Fibroblast of lung (primary cell): ENCODE data around the gene MILR1. TPM values are rescaled to one million over a fixed set of nuclear protein-coding genes. Genes with fewer than 3 reads are reported as not detected.

Experiments used
- DNase-seq, 2 donors: peaks; one replicate each; pipeline versions ENCODE4 v3.0.0 to v3.0.0-alpha.2; 2010; ENCODE audit warnings: low read depth in 2 of 2
- H2AFZ ChIP-seq: 2 replicates; pipeline ENCODE4 v1.5.1; 2012; ENCODE audit warnings: low read length, control low read depth, inconsistent platforms
- H3K27ac ChIP-seq: 2 replicates; pipeline ENCODE4 v1.5.1; 2011; ENCODE audit warnings: low read length, control low read depth; ENCODE audit not compliant: insufficient read depth
- H3K27me3 ChIP-seq: 2 replicates; pipeline ENCODE4 v1.5.1; 2011; ENCODE audit warnings: mild to moderate bottlenecking, low read length; ENCODE audit not compliant: control insufficient read depth, insufficient read depth
- H3K36me3 ChIP-seq: 2 replicates; pipeline ENCODE4 v1.5.1; 2011; ENCODE audit warnings: low read length; ENCODE audit not compliant: control insufficient read depth, insufficient read depth
- H3K4me1 ChIP-seq: 2 replicates; pipeline ENCODE4 v1.5.1; 2011; ENCODE audit warnings: low read length; ENCODE audit not compliant: control insufficient read depth, insufficient read depth; ENCODE audit errors: extremely low read depth
- H3K4me2 ChIP-seq: 2 replicates; pipeline ENCODE4 v1.5.1; 2011; ENCODE audit warnings: low read length, control low read depth; ENCODE audit not compliant: insufficient read depth; ENCODE audit errors: extremely low read depth
- H3K4me3 ChIP-seq, 4 experiments: fragments of 200-600 bp in 1 of 4; sonication (generic) in 1 of 4; replicated peaks in 1 of 4; 2 replicates each; pipeline ENCODE4 v1.5.1; 2011 to 2016; ENCODE audit warnings: low read length in 4 of 4, low read depth in 3 of 4, mild to moderate bottlenecking in 3 of 4, control low read depth in 2 of 4, inconsistent platforms in 1 of 4, mixed read lengths in 1 of 4; ENCODE audit not compliant: insufficient read depth in 1 of 4; ENCODE audit errors: control extremely low read depth in 1 of 4
- H3K79me2 ChIP-seq: 2 replicates; pipeline ENCODE4 v1.5.1; 2012; ENCODE audit warnings: mild to moderate bottlenecking, low read length, inconsistent platforms; ENCODE audit not compliant: control insufficient read depth, insufficient read depth
- H3K9ac ChIP-seq: 2 replicates; pipeline ENCODE4 v1.5.1; 2011; ENCODE audit warnings: mild to moderate bottlenecking, low read length, control low read depth; ENCODE audit not compliant: insufficient read depth
- H3K9me3 ChIP-seq: 2 replicates; pipeline ENCODE4 v1.5.1; 2012; ENCODE audit warnings: low read depth, low read length; ENCODE audit not compliant: control insufficient read depth, insufficient read depth
- H4K20me1 ChIP-seq: 2 replicates; pipeline ENCODE4 v1.5.1; 2011; ENCODE audit warnings: low read length; ENCODE audit not compliant: control insufficient read depth, insufficient read depth; ENCODE audit errors: extremely low read depth
- EZH2 ChIP-seq: IDR thresholded peaks from 2 replicates; pipeline ENCODE4 v1.5.1; 2012; ENCODE audit warnings: low read length, control low read depth, mild to moderate bottlenecking; ENCODE audit errors: missing control alignments
- polyA plus RNA-seq, 2 donors: library from polyadenylated mRNA; depleted of rRNA in 1 of 2; stranded (reverse) in 1 of 2; unstranded in 1 of 2; fragments of >200 nt; gene quantifications; 2 replicates each; pipeline ENCODE4 v1.2.1, GENCODE V29; 2011 to 2012; ENCODE audit warnings: missing spikeins in 1 of 2
- total RNA-seq: library from RNA; depleted of rRNA; stranded (reverse); fragments of >200 nt; gene quantifications from 2 replicates; pipeline ENCODE4 v1.2.1, GENCODE V29; 2014
- TF ChIP-seq, protein P1 (sequence below), 2 donors: IDR thresholded peaks in 1 of 2; conservative IDR thresholded peaks in 1 of 2; 1 replicate in 1 of 2; 2 replicates in 1 of 2; pipeline ENCODE4 v1.5.1; 2011 to 2012; ENCODE audit warnings: low read length in 2 of 2, control low read depth in 1 of 2, inconsistent platforms in 1 of 2, low read depth in 1 of 2, mild to moderate bottlenecking in 1 of 2

MILR1 gene
- total and polyA plus RNA-seq, 2 donors (not counting 1 experiment from before 2014, with no cell fraction given), result 9.1 to 11.6 TPM

GRCh38 chr17:64515419-64515818 lies 66.5 kb downstream of the MILR1 start:
- Histone ChIP-seq H3K4me3 (no peak overlapping the region), H3K36me3 (peaks cover 6% of the 10 kb centered on the region), H3K27me3 (no peaks in the 10 kb centered on the region), H3K4me1 (no peaks in the 10 kb centered on the region), H2AFZ (no peak overlapping the region), H4K20me1 (no peaks in the 10 kb centered on the region), H3K4me2 (no peak overlapping the region), H3K9me3 (no peaks in the 10 kb centered on the region), H3K79me2 (peaks cover 3% of the 10 kb centered on the region), H3K9ac (no peak overlapping the region), H3K27ac (no peak overlapping the region)
- TF ChIP-seq, protein P1, sequence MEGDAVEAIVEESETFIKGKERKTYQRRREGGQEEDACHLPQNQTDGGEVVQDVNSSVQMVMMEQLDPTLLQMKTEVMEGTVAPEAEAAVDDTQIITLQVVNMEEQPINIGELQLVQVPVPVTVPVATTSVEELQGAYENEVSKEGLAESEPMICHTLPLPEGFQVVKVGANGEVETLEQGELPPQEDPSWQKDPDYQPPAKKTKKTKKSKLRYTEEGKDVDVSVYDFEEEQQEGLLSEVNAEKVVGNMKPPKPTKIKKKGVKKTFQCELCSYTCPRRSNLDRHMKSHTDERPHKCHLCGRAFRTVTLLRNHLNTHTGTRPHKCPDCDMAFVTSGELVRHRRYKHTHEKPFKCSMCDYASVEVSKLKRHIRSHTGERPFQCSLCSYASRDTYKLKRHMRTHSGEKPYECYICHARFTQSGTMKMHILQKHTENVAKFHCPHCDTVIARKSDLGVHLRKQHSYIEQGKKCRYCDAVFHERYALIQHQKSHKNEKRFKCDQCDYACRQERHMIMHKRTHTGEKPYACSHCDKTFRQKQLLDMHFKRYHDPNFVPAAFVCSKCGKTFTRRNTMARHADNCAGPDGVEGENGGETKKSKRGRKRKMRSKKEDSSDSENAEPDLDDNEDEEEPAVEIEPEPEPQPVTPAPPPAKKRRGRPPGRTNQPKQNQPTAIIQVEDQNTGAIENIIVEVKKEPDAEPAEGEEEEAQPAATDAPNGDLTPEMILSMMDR (conservative IDR thresholded peaks at IDR 0.05 in 1 of 2, IDR thresholded peaks at IDR 0.05 in 1 of 2; ENCODE audit: low read depth in 1 of 2, low read length in 2 of 2), result no peak
- TF ChIP-seq EZH2, result no peak
- DNase-seq, result no peak

GRCh38 chr17:64515829-64516228 lies 66.9 kb downstream of the MILR1 start:
- Histone ChIP-seq H2AFZ (no peak overlapping the region), H3K4me3 (no peak overlapping the region), H3K4me2 (no peak overlapping the region), H3K79me2 (no peaks in the 10 kb centered on the region), H3K27me3 (no peaks in the 10 kb centered on the region), H4K20me1 (no peaks in the 10 kb centered on the region), H3K9ac (no peak overlapping the region), H3K36me3 (peaks cover 6% of the 10 kb centered on the region), H3K9me3 (no peaks in the 10 kb centered on the region), H3K27ac (no peak overlapping the region), H3K4me1 (no peaks in the 10 kb centered on the region)
- DNase-seq, result no peak
- TF ChIP-seq EZH2, result no peak
- TF ChIP-seq, protein P1 (conservative IDR thresholded peaks at IDR 0.05 in 1 of 2, IDR thresholded peaks at IDR 0.05 in 1 of 2; ENCODE audit: low read depth in 1 of 2, low read length in 2 of 2), result no peak

Other genes starting within 250 kb of the MILR1 start
- gene TEX2, start 185.9 kb upstream of the MILR1 start, total RNA-seq, result 23.6 and 33.4 TPM in 2 replicates
- gene TEX2, start 185.9 kb upstream of the MILR1 start, polyA plus RNA-seq, result 18.6 and 25.6 TPM in 2 replicates
- 0.26 and 0.50 TPM in 2 replicates for gene PECAM1, start 58.3 kb upstream of the MILR1 start, total RNA-seq
- 0.08 and 0.12 TPM in 2 replicates for gene PECAM1, start 58.3 kb upstream of the MILR1 start, polyA plus RNA-seq
- 21.3 and 24.9 TPM in 2 replicates for gene POLG2, start 47.9 kb downstream of the MILR1 start, total RNA-seq
- gene POLG2, start 47.9 kb downstream of the MILR1 start, polyA plus RNA-seq, result 5.3 and 6.9 TPM in 2 replicates
- gene DDX5, start 57.2 kb downstream of the MILR1 start, total RNA-seq, result 393 and 439 TPM in 2 replicates
- gene DDX5, start 57.2 kb downstream of the MILR1 start, polyA plus RNA-seq, result 560 and 598 TPM in 2 replicates
- gene CEP95, start 57.9 kb downstream of the MILR1 start, total RNA-seq, result 24.4 and 24.8 TPM in 2 replicates
- 12.6 and 16.6 TPM in 2 replicates for gene CEP95, start 57.9 kb downstream of the MILR1 start, polyA plus RNA-seq
- gene SMURF2, start 213.2 kb downstream of the MILR1 start, total RNA-seq, result 71.7 and 108 TPM in 2 replicates
- gene SMURF2, start 213.2 kb downstream of the MILR1 start, polyA plus RNA-seq, result 96.3 and 103 TPM in 2 replicates